ENCODE measurements around the gene ODAD3. TPM values are rescaled to one million over a fixed set of nuclear protein-coding genes. Genes with fewer than 3 reads are reported as not detected.

Gene ODAD3
- total and polyA plus RNA-seq, 10 of the 15 experiments (the other 5 are each of a cell fraction or from before 2014, with no cell fraction given), result 0.11 to 0.39 (median 0.28) TPM; not detected in 7

DNA sequence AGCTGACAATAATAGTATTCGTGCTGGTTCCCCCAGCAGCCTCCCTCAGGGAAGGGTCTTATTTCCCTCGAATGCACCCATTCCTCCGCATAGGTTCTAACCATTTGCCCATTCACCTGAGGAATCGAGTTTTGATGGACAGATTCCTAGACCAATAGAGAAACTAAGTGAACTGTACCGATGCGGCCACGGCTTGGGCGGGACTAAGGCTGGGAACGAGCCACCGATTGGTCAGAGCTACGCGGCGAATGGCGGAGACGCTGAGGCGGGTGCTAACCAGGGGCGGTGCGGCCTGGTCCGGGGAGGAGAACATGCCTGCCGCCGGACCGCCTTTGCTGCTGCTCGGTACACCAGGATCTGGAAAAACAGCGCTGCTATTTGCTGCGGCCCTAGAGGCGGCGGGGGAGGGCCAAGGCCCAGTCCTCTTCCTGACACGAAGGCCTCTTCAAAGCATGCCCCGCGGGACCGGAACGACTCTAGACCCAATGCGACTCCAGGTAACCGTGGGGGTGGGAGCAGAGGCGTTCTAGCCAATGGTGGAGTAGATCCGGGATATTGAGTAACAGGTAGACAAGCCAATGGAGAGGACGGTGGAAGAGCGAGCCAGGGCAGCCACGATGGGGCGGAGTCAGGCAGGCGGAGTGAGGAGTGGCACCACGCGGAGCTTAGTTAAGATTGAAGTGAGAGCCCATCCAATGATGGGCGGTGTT, 60.3 kb downstream of the ODAD3 start, which contains the start of gene SWSAP1 (continued):
- TF ChIP-seq, protein P1, sequence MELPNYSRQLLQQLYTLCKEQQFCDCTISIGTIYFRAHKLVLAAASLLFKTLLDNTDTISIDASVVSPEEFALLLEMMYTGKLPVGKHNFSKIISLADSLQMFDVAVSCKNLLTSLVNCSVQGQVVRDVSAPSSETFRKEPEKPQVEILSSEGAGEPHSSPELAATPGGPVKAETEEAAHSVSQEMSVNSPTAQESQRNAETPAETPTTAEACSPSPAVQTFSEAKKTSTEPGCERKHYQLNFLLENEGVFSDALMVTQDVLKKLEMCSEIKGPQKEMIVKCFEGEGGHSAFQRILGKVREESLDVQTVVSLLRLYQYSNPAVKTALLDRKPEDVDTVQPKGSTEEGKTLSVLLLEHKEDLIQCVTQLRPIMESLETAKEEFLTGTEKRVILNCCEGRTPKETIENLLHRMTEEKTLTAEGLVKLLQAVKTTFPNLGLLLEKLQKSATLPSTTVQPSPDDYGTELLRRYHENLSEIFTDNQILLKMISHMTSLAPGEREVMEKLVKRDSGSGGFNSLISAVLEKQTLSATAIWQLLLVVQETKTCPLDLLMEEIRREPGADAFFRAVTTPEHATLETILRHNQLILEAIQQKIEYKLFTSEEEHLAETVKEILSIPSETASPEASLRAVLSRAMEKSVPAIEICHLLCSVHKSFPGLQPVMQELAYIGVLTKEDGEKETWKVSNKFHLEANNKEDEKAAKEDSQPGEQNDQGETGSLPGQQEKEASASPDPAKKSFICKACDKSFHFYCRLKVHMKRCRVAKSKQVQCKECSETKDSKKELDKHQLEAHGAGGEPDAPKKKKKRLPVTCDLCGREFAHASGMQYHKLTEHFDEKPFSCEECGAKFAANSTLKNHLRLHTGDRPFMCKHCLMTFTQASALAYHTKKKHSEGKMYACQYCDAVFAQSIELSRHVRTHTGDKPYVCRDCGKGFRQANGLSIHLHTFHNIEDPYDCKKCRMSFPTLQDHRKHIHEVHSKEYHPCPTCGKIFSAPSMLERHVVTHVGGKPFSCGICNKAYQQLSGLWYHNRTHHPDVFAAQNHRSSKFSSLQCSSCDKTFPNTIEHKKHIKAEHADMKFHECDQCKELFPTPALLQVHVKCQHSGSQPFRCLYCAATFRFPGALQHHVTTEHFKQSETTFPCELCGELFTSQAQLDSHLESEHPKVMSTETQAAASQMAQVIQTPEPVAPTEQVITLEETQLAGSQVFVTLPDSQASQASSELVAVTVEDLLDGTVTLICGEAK (IDR thresholded peaks at IDR 0.05; ENCODE audit: borderline replicate concordance), result peak; percentile 82; the same call in 1 of the 2 replicates
- TF ChIP-seq SIN3A (IDR thresholded peaks at IDR 0.05; ENCODE audit: low read depth, low read length) (peak; percentile 84), SPI1 (IDR thresholded peaks at IDR 0.05; ENCODE audit: borderline replicate concordance, insufficient read depth, low read depth, low read length) (no peak), KLF5 (IDR thresholded peaks at IDR 0.05; ENCODE audit: partially characterized antibody) (peak; percentile 91), SMC3 (IDR thresholded peaks at IDR 0.05; ENCODE audit: borderline replicate concordance, low read length) (no peak), KAT2A (conservative IDR thresholded peaks at IDR 0.05; ENCODE audit: control insufficient read depth, low read depth, low read length) (no peak), MEF2A (IDR thresholded peaks at IDR 0.05; ENCODE audit: insufficient read depth, low read depth, low read length) (0 out of 2 replicates have a peak, but pooled peaks have one; percentile 18), NFXL1 (IDR thresholded peaks at IDR 0.05; ENCODE audit: borderline replicate concordance) (no peak), TAF1 (IDR thresholded peaks at IDR 0.05; ENCODE audit: borderline replicate concordance, low read depth, low read length) (0 out of 2 replicates have a peak, but pooled peaks have one; percentile 10), RAD51 (IDR thresholded peaks at IDR 0.05) (no peak; the same call in 1 of the 2 replicates), MXI1 (IDR thresholded peaks at IDR 0.05; ENCODE audit: low read depth, low read length) (peak; percentile 79), CBX3 (IDR thresholded peaks at IDR 0.05; ENCODE audit: borderline replicate concordance, low read depth) (no peak), PML (IDR thresholded peaks at IDR 0.05; ENCODE audit: low read length) (peak; percentile 86; the same call in 1 of the 2 replicates), FOS (IDR thresholded peaks at IDR 0.05; ENCODE audit: borderline replicate concordance, extremely low read depth, insufficient read length) (peak; percentile 64), CREM (IDR thresholded peaks at IDR 0.05; ENCODE audit: low read depth) (peak; percentile 71), MTA3 (IDR thresholded peaks at IDR 0.05; ENCODE audit: borderline replicate concordance, low read length) (no peak), SP1 (IDR thresholded peaks at IDR 0.05; ENCODE audit: low read depth, low read length) (peak; percentile 93)
- TF ChIP-seq, protein P2, sequence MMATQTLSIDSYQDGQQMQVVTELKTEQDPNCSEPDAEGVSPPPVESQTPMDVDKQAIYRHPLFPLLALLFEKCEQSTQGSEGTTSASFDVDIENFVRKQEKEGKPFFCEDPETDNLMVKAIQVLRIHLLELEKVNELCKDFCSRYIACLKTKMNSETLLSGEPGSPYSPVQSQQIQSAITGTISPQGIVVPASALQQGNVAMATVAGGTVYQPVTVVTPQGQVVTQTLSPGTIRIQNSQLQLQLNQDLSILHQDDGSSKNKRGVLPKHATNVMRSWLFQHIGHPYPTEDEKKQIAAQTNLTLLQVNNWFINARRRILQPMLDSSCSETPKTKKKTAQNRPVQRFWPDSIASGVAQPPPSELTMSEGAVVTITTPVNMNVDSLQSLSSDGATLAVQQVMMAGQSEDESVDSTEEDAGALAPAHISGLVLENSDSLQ (IDR thresholded peaks at IDR 0.05), result peak; percentile 99
- TF ChIP-seq, protein P3, sequence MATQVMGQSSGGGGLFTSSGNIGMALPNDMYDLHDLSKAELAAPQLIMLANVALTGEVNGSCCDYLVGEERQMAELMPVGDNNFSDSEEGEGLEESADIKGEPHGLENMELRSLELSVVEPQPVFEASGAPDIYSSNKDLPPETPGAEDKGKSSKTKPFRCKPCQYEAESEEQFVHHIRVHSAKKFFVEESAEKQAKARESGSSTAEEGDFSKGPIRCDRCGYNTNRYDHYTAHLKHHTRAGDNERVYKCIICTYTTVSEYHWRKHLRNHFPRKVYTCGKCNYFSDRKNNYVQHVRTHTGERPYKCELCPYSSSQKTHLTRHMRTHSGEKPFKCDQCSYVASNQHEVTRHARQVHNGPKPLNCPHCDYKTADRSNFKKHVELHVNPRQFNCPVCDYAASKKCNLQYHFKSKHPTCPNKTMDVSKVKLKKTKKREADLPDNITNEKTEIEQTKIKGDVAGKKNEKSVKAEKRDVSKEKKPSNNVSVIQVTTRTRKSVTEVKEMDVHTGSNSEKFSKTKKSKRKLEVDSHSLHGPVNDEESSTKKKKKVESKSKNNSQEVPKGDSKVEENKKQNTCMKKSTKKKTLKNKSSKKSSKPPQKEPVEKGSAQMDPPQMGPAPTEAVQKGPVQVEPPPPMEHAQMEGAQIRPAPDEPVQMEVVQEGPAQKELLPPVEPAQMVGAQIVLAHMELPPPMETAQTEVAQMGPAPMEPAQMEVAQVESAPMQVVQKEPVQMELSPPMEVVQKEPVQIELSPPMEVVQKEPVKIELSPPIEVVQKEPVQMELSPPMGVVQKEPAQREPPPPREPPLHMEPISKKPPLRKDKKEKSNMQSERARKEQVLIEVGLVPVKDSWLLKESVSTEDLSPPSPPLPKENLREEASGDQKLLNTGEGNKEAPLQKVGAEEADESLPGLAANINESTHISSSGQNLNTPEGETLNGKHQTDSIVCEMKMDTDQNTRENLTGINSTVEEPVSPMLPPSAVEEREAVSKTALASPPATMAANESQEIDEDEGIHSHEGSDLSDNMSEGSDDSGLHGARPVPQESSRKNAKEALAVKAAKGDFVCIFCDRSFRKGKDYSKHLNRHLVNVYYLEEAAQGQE (IDR thresholded peaks at IDR 0.05; ENCODE audit: low read depth, low read length), result no peak
- TF ChIP-seq, protein P4, sequence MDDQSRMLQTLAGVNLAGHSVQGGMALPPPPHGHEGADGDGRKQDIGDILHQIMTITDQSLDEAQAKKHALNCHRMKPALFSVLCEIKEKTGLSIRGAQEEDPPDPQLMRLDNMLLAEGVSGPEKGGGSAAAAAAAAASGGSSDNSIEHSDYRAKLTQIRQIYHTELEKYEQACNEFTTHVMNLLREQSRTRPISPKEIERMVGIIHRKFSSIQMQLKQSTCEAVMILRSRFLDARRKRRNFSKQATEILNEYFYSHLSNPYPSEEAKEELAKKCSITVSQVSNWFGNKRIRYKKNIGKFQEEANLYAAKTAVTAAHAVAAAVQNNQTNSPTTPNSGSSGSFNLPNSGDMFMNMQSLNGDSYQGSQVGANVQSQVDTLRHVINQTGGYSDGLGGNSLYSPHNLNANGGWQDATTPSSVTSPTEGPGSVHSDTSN (IDR thresholded peaks at IDR 0.05; ENCODE audit: insufficient replicate concordance, low read depth, low read length), result peak; percentile 97

All from GM12878 (cell line).